Esophagus squamous epithelium (tissue), 4 donors: ENCODE measurements around the gene GPR176.

Experiments used
- CTCF ChIP-seq, 6 experiments: fragments of 450-650 bp in 4 of 6; fragments of 200-600 bp in 2 of 6; sonication (generic) in 2 of 6; IDR thresholded peaks; one replicate each; pipeline ENCODE4 v1.5.1; 2016 to 2019; ENCODE audit warnings: antibody characterized with exemption in 6 of 6, mild to moderate bottlenecking in 4 of 6, moderate library complexity in 4 of 6
- POLR2A ChIP-seq, 4 donors: fragments of 450-650 bp; IDR thresholded peaks; one replicate each; pipeline ENCODE4 v1.6.1; 2017; ENCODE audit warnings: antibody characterized with exemption in 4 of 4, mild to moderate bottlenecking in 4 of 4, moderate library complexity in 3 of 4

GRCh38 chr15:39864116-39864515 is 56.0 kb downstream of the GPR176 start:
- TF ChIP-seq CTCF (IDR thresholded peaks at IDR 0.05) = no peak
- no peak for TF ChIP-seq POLR2A (IDR thresholded peaks at IDR 0.05)
